H9 (cell line): Measurements from ENCODE around the gene PIEZO2. TPM values are rescaled to one million over a fixed set of nuclear protein-coding genes. Genes with fewer than 3 reads are reported as not detected.

Experiments
- DNase-seq: peaks from one replicate; pipeline ENCODE4 v3.0.0-alpha.2; 2017
- H2AFZ ChIP-seq: one replicate; pipeline ENCODE4 v1.6.1; 2013; ENCODE audit warnings: mild to moderate bottlenecking, low read length, control low read depth, moderate library complexity
- H2AK5ac ChIP-seq: 2 replicates; pipeline ENCODE4 v1.6.1; 2013; ENCODE audit warnings: low read length, control low read depth, mixed read lengths; ENCODE audit not compliant: insufficient read length
- H2BK120ac ChIP-seq: one replicate; pipeline ENCODE4 v1.6.1; 2013; ENCODE audit warnings: low read depth, mild to moderate bottlenecking, low read length, control low read depth, inconsistent platforms; ENCODE audit not compliant: poor library complexity, severe bottlenecking
- H2BK12ac ChIP-seq: 2 replicates; pipeline ENCODE4 v1.6.1; 2013; ENCODE audit warnings: low read length, control low read depth, mixed read lengths, low read depth; ENCODE audit not compliant: insufficient read length
- H2BK15ac ChIP-seq: 2 replicates; pipeline ENCODE4 v1.6.1; 2013; ENCODE audit warnings: low read depth, low read length, control low read depth
- H2BK20ac ChIP-seq: one replicate; pipeline ENCODE4 v1.6.1; 2013; ENCODE audit warnings: low read depth, mild to moderate bottlenecking, low read length, control low read depth, inconsistent platforms; ENCODE audit not compliant: poor library complexity, severe bottlenecking
- H2BK5ac ChIP-seq: 2 replicates; pipeline ENCODE4 v1.6.1; 2013; ENCODE audit warnings: low read length, control low read depth, mixed read lengths; ENCODE audit not compliant: insufficient read length
- H3K14ac ChIP-seq: 2 replicates; pipeline ENCODE4 v1.6.1; 2013; ENCODE audit warnings: low read length, control low read depth; ENCODE audit not compliant: insufficient read depth
- H3K18ac ChIP-seq: 2 replicates; pipeline ENCODE4 v1.6.1; 2013; ENCODE audit warnings: low read depth, mild to moderate bottlenecking, mixed read lengths, low read length, control low read depth; ENCODE audit not compliant: insufficient read length
- H3K23ac ChIP-seq: 2 replicates; pipeline ENCODE4 v1.6.1; 2013; ENCODE audit warnings: low read length, control low read depth, mixed read lengths, low read depth; ENCODE audit not compliant: insufficient read length
- H3K23me2 ChIP-seq: 2 replicates; pipeline ENCODE4 v1.6.1; 2013; ENCODE audit warnings: low read depth, mild to moderate bottlenecking, mixed read lengths, low read length, control low read depth; ENCODE audit not compliant: insufficient read length, poor library complexity, severe bottlenecking
- H3K27ac ChIP-seq: 2 replicates; pipeline ENCODE4 v1.5.1; 2013; ENCODE audit warnings: low read length, control low read depth, mixed read lengths, low read depth; ENCODE audit not compliant: insufficient read length
- H3K27me3 ChIP-seq: 2 replicates; pipeline ENCODE4 v1.6.1; 2013; ENCODE audit warnings: low read length, control low read depth, inconsistent platforms; ENCODE audit not compliant: insufficient read depth
- H3K4ac ChIP-seq: 2 replicates; pipeline ENCODE4 v1.6.1; 2013; ENCODE audit warnings: low read depth, mild to moderate bottlenecking, control low read depth, inconsistent platforms, low read length, moderate library complexity
- H3K4me1 ChIP-seq: 2 replicates; pipeline ENCODE4 v1.6.1; 2013; ENCODE audit warnings: low read length, control low read depth, inconsistent platforms; ENCODE audit not compliant: insufficient read depth
- H3K4me2 ChIP-seq: 2 replicates; pipeline ENCODE4 v1.6.1; 2013; ENCODE audit warnings: low read length, control low read depth, mixed read lengths; ENCODE audit not compliant: insufficient read length, insufficient read depth
- H3K56ac ChIP-seq: 2 replicates; pipeline ENCODE4 v1.6.1; 2013; ENCODE audit warnings: low read depth, mild to moderate bottlenecking, mixed read lengths, low read length, control low read depth; ENCODE audit not compliant: insufficient read length
- H3K79me1 ChIP-seq: 2 replicates; pipeline ENCODE4 v1.6.1; 2013; ENCODE audit warnings: low read depth, mild to moderate bottlenecking, moderate library complexity, low read length, control low read depth, inconsistent platforms; ENCODE audit not compliant: insufficient read depth, poor library complexity, severe bottlenecking
- H3K79me2 ChIP-seq: 2 replicates; pipeline ENCODE4 v1.6.1; 2013; ENCODE audit warnings: low read length, control low read depth, inconsistent platforms; ENCODE audit not compliant: insufficient read depth
- H3K9ac ChIP-seq: 2 replicates; pipeline ENCODE4 v1.6.1; 2013; ENCODE audit warnings: low read length, control low read depth, mixed read lengths; ENCODE audit not compliant: insufficient read length; ENCODE audit errors: extremely low read depth
- H3K9me3 ChIP-seq: one replicate; pipeline ENCODE4 v1.6.1; 2013; ENCODE audit warnings: low read depth, low read length, inconsistent platforms; ENCODE audit not compliant: control insufficient read depth
- H3T11ph ChIP-seq: one replicate; pipeline ENCODE4 v1.6.1; 2013; ENCODE audit warnings: mild to moderate bottlenecking, low read length, control low read depth, inconsistent platforms
- H4K20me1 ChIP-seq: one replicate; pipeline ENCODE4 v1.6.1; 2013; ENCODE audit not compliant: control insufficient read depth, insufficient read length, insufficient read depth
- H4K5ac ChIP-seq: 2 replicates; pipeline ENCODE4 v1.6.1; 2013; ENCODE audit warnings: low read depth, mild to moderate bottlenecking, mixed read lengths, low read length, control low read depth; ENCODE audit not compliant: insufficient read length
- H4K8ac ChIP-seq: replicated peaks from 2 replicates; pipeline ENCODE4 v1.6.1; 2013; ENCODE audit warnings: low read length, control low read depth, mixed read lengths, low read depth; ENCODE audit not compliant: insufficient read length
- H4K91ac ChIP-seq: 2 replicates; pipeline ENCODE4 v1.6.1; 2013; ENCODE audit warnings: low read depth, mild to moderate bottlenecking, moderate library complexity, mixed read lengths, low read length, control low read depth; ENCODE audit not compliant: insufficient read length
- H3K27ac Mint-ChIP-seq, 3 experiments: 2 replicates in 2 of 3; 3 replicates in 1 of 3; pipeline ENCODE4 v1.8.0; 2020 to 2021; ENCODE audit warnings: mixed read lengths in 3 of 3, mild to moderate bottlenecking in 1 of 3, moderate library complexity in 1 of 3
- H3K27me3 Mint-ChIP-seq: 2 replicates; pipeline ENCODE4 v1.8.0; 2021; ENCODE audit warnings: low read depth, mild to moderate bottlenecking, moderate library complexity, mixed read lengths
- H3K36me3 Mint-ChIP-seq, 3 experiments: 2 replicates in 2 of 3; 3 replicates in 1 of 3; pipeline ENCODE4 v1.8.0; 2020 to 2021; ENCODE audit warnings: low read depth in 3 of 3, mixed read lengths in 3 of 3; ENCODE audit not compliant: insufficient read depth in 1 of 3
- H3K4me1 Mint-ChIP-seq, 2 experiments: 2 replicates each; pipeline ENCODE4 v1.8.0; 2020; ENCODE audit warnings: mixed read lengths in 2 of 2
- H3K4me3 Mint-ChIP-seq, 2 experiments: 2 replicates in 1 of 2; 3 replicates in 1 of 2; pipeline ENCODE4 v1.8.0; 2020 to 2021; ENCODE audit warnings: mild to moderate bottlenecking in 2 of 2, mixed read lengths in 2 of 2, moderate library complexity in 1 of 2
- H3K9me3 Mint-ChIP-seq, 2 experiments: 2 replicates in 1 of 2; 3 replicates in 1 of 2; pipeline ENCODE4 v1.8.0; 2020; ENCODE audit warnings: mild to moderate bottlenecking in 2 of 2, mixed read lengths in 2 of 2, moderate library complexity in 1 of 2
- CTCF ChIP-seq: fragments of 200-600 bp; sonication (generic); conservative IDR thresholded peaks from 3 replicates; pipeline ENCODE4 v1.8.0; 2021; ENCODE audit warnings: antibody characterized with exemption, mild to moderate bottlenecking
- WGBS: extraction: QIAGEN DNeasy Blood & Tissue Kit; methylation state at CpG from one replicate; pipeline ENCODE4 v1.1.7; 2013; ENCODE audit warnings: missing lambda C conversion rate, low lambda C conversion rate, mixed read lengths; ENCODE audit not compliant: insufficient read length; ENCODE audit errors: extremely low coverage; 5-methylcytosine and 5-hydroxymethylcytosine counted together
- total RNA-seq: library from RNA; stranded (reverse); gene quantifications from 2 replicates; pipeline ENCODE4 v1.2.1, GENCODE V29; 2021

Gene PIEZO2
- total RNA-seq, 1 experiment from 2014 or later = 3.9 TPM

GRCh38 chr18:10702206-10702605 lies 447.2 kb downstream of the PIEZO2 start:
- no peak overlapping the region for H2BK20ac ChIP-seq
- H3K4me3 Mint-ChIP-seq = no peak overlapping the region
- no peak overlapping the region for H2AFZ ChIP-seq
- H4K5ac ChIP-seq = no peak overlapping the region
- no peaks in the 10 kb centered on the region; the same call in 1 of the 2 replicates for H3K27me3 Mint-ChIP-seq
- H3K4ac ChIP-seq = no peak overlapping the region
- no peak overlapping the region for H3K4me2 ChIP-seq
- no peaks in the 10 kb centered on the region for H3K27me3 ChIP-seq
- no peak overlapping the region for H2BK120ac ChIP-seq
- TF ChIP-seq CTCF = no peak
- no peak overlapping the region for H3K56ac ChIP-seq
- H3K23me2 ChIP-seq = no peaks in the 10 kb centered on the region
- H3K4me1 Mint-ChIP-seq = peaks cover 11 to 13% of the 10 kb centered on the region in 2 experiments
- no peak overlapping the region for H2BK5ac ChIP-seq
- no peak for DNase-seq
- H3K4me1 ChIP-seq = no peaks in the 10 kb centered on the region; the same call in 1 of the 2 replicates
- H2BK12ac ChIP-seq = no peak overlapping the region
- no peaks in the 10 kb centered on the region; a peak in 2 of 7 replicates for H3K36me3 Mint-ChIP-seq
- H4K20me1 ChIP-seq = no peaks in the 10 kb centered on the region
- H3K9me3 Mint-ChIP-seq = no peaks in the 10 kb centered on the region
- H3K27ac ChIP-seq = no peak overlapping the region
- no peak overlapping the region for H3K18ac ChIP-seq
- no peak overlapping the region for H4K8ac ChIP-seq
- no peak overlapping the region for H3K23ac ChIP-seq
- H3T11ph ChIP-seq = no peak overlapping the region
- no peak overlapping the region for H2AK5ac ChIP-seq
- H3K79me1 ChIP-seq = no peaks in the 10 kb centered on the region
- no peak overlapping the region for H4K91ac ChIP-seq
- H3K79me2 ChIP-seq = no peaks in the 10 kb centered on the region
- H2BK15ac ChIP-seq = no peak overlapping the region
- no peak overlapping the region for H3K9ac ChIP-seq
- no peak overlapping the region for H3K14ac ChIP-seq
- no CpG with 5 or more reads among the region's 8 CpGs for WGBS
- H3K9me3 ChIP-seq = no peaks in the 10 kb centered on the region
- no peak overlapping the region for H3K27ac Mint-ChIP-seq
